H9 (cell line): Measurements from ENCODE around the gene SLC29A1. TPM values are rescaled to one million over a fixed set of nuclear protein-coding genes. Genes with fewer than 3 reads are reported as not detected.

Source experiments
- DNase-seq: peaks from one replicate; pipeline ENCODE4 v3.0.0-alpha.2; 2017
- H2AFZ ChIP-seq: one replicate; pipeline ENCODE4 v1.6.1; 2013; ENCODE audit warnings: mild to moderate bottlenecking, low read length, control low read depth, moderate library complexity
- H2AK5ac ChIP-seq: 2 replicates; pipeline ENCODE4 v1.6.1; 2013; ENCODE audit warnings: low read length, control low read depth, mixed read lengths; ENCODE audit not compliant: insufficient read length
- H2BK120ac ChIP-seq: one replicate; pipeline ENCODE4 v1.6.1; 2013; ENCODE audit warnings: low read depth, mild to moderate bottlenecking, low read length, control low read depth, inconsistent platforms; ENCODE audit not compliant: poor library complexity, severe bottlenecking
- H2BK12ac ChIP-seq: 2 replicates; pipeline ENCODE4 v1.6.1; 2013; ENCODE audit warnings: low read length, control low read depth, mixed read lengths, low read depth; ENCODE audit not compliant: insufficient read length
- H2BK15ac ChIP-seq: 2 replicates; pipeline ENCODE4 v1.6.1; 2013; ENCODE audit warnings: low read depth, low read length, control low read depth
- H2BK20ac ChIP-seq: one replicate; pipeline ENCODE4 v1.6.1; 2013; ENCODE audit warnings: low read depth, mild to moderate bottlenecking, low read length, control low read depth, inconsistent platforms; ENCODE audit not compliant: poor library complexity, severe bottlenecking
- H2BK5ac ChIP-seq: 2 replicates; pipeline ENCODE4 v1.6.1; 2013; ENCODE audit warnings: low read length, control low read depth, mixed read lengths; ENCODE audit not compliant: insufficient read length
- H3K14ac ChIP-seq: 2 replicates; pipeline ENCODE4 v1.6.1; 2013; ENCODE audit warnings: low read length, control low read depth; ENCODE audit not compliant: insufficient read depth
- H3K18ac ChIP-seq: 2 replicates; pipeline ENCODE4 v1.6.1; 2013; ENCODE audit warnings: low read depth, mild to moderate bottlenecking, mixed read lengths, low read length, control low read depth; ENCODE audit not compliant: insufficient read length
- H3K23ac ChIP-seq: 2 replicates; pipeline ENCODE4 v1.6.1; 2013; ENCODE audit warnings: low read length, control low read depth, mixed read lengths, low read depth; ENCODE audit not compliant: insufficient read length
- H3K23me2 ChIP-seq: 2 replicates; pipeline ENCODE4 v1.6.1; 2013; ENCODE audit warnings: low read depth, mild to moderate bottlenecking, mixed read lengths, low read length, control low read depth; ENCODE audit not compliant: insufficient read length, poor library complexity, severe bottlenecking
- H3K27ac ChIP-seq: 2 replicates; pipeline ENCODE4 v1.5.1; 2013; ENCODE audit warnings: low read length, control low read depth, mixed read lengths, low read depth; ENCODE audit not compliant: insufficient read length
- H3K27me3 ChIP-seq: 2 replicates; pipeline ENCODE4 v1.6.1; 2013; ENCODE audit warnings: low read length, control low read depth, inconsistent platforms; ENCODE audit not compliant: insufficient read depth
- H3K4ac ChIP-seq: 2 replicates; pipeline ENCODE4 v1.6.1; 2013; ENCODE audit warnings: low read depth, mild to moderate bottlenecking, control low read depth, inconsistent platforms, low read length, moderate library complexity
- H3K4me1 ChIP-seq: 2 replicates; pipeline ENCODE4 v1.6.1; 2013; ENCODE audit warnings: low read length, control low read depth, inconsistent platforms; ENCODE audit not compliant: insufficient read depth
- H3K4me2 ChIP-seq: 2 replicates; pipeline ENCODE4 v1.6.1; 2013; ENCODE audit warnings: low read length, control low read depth, mixed read lengths; ENCODE audit not compliant: insufficient read length, insufficient read depth
- H3K56ac ChIP-seq: 2 replicates; pipeline ENCODE4 v1.6.1; 2013; ENCODE audit warnings: low read depth, mild to moderate bottlenecking, mixed read lengths, low read length, control low read depth; ENCODE audit not compliant: insufficient read length
- H3K79me1 ChIP-seq: 2 replicates; pipeline ENCODE4 v1.6.1; 2013; ENCODE audit warnings: low read depth, mild to moderate bottlenecking, moderate library complexity, low read length, control low read depth, inconsistent platforms; ENCODE audit not compliant: insufficient read depth, poor library complexity, severe bottlenecking
- H3K79me2 ChIP-seq: 2 replicates; pipeline ENCODE4 v1.6.1; 2013; ENCODE audit warnings: low read length, control low read depth, inconsistent platforms; ENCODE audit not compliant: insufficient read depth
- H3K9ac ChIP-seq: 2 replicates; pipeline ENCODE4 v1.6.1; 2013; ENCODE audit warnings: low read length, control low read depth, mixed read lengths; ENCODE audit not compliant: insufficient read length; ENCODE audit errors: extremely low read depth
- H3K9me3 ChIP-seq: one replicate; pipeline ENCODE4 v1.6.1; 2013; ENCODE audit warnings: low read depth, low read length, inconsistent platforms; ENCODE audit not compliant: control insufficient read depth
- H3T11ph ChIP-seq: one replicate; pipeline ENCODE4 v1.6.1; 2013; ENCODE audit warnings: mild to moderate bottlenecking, low read length, control low read depth, inconsistent platforms
- H4K20me1 ChIP-seq: one replicate; pipeline ENCODE4 v1.6.1; 2013; ENCODE audit not compliant: control insufficient read depth, insufficient read length, insufficient read depth
- H4K5ac ChIP-seq: 2 replicates; pipeline ENCODE4 v1.6.1; 2013; ENCODE audit warnings: low read depth, mild to moderate bottlenecking, mixed read lengths, low read length, control low read depth; ENCODE audit not compliant: insufficient read length
- H4K8ac ChIP-seq: replicated peaks from 2 replicates; pipeline ENCODE4 v1.6.1; 2013; ENCODE audit warnings: low read length, control low read depth, mixed read lengths, low read depth; ENCODE audit not compliant: insufficient read length
- H4K91ac ChIP-seq: 2 replicates; pipeline ENCODE4 v1.6.1; 2013; ENCODE audit warnings: low read depth, mild to moderate bottlenecking, moderate library complexity, mixed read lengths, low read length, control low read depth; ENCODE audit not compliant: insufficient read length
- H3K27ac Mint-ChIP-seq, 3 experiments: 2 replicates in 2 of 3; 3 replicates in 1 of 3; pipeline ENCODE4 v1.8.0; 2020 to 2021; ENCODE audit warnings: mixed read lengths in 3 of 3, mild to moderate bottlenecking in 1 of 3, moderate library complexity in 1 of 3
- H3K27me3 Mint-ChIP-seq: 2 replicates; pipeline ENCODE4 v1.8.0; 2021; ENCODE audit warnings: low read depth, mild to moderate bottlenecking, moderate library complexity, mixed read lengths
- H3K36me3 Mint-ChIP-seq, 3 experiments: 2 replicates in 2 of 3; 3 replicates in 1 of 3; pipeline ENCODE4 v1.8.0; 2020 to 2021; ENCODE audit warnings: low read depth in 3 of 3, mixed read lengths in 3 of 3; ENCODE audit not compliant: insufficient read depth in 1 of 3
- H3K4me1 Mint-ChIP-seq, 2 experiments: 2 replicates each; pipeline ENCODE4 v1.8.0; 2020; ENCODE audit warnings: mixed read lengths in 2 of 2
- H3K4me3 Mint-ChIP-seq, 2 experiments: 2 replicates in 1 of 2; 3 replicates in 1 of 2; pipeline ENCODE4 v1.8.0; 2020 to 2021; ENCODE audit warnings: mild to moderate bottlenecking in 2 of 2, mixed read lengths in 2 of 2, moderate library complexity in 1 of 2
- H3K9me3 Mint-ChIP-seq, 2 experiments: 2 replicates in 1 of 2; 3 replicates in 1 of 2; pipeline ENCODE4 v1.8.0; 2020; ENCODE audit warnings: mild to moderate bottlenecking in 2 of 2, mixed read lengths in 2 of 2, moderate library complexity in 1 of 2
- CTCF ChIP-seq: fragments of 200-600 bp; sonication (generic); conservative IDR thresholded peaks from 3 replicates; pipeline ENCODE4 v1.8.0; 2021; ENCODE audit warnings: antibody characterized with exemption, mild to moderate bottlenecking
- WGBS: extraction: QIAGEN DNeasy Blood & Tissue Kit; methylation state at CpG from one replicate; pipeline ENCODE4 v1.1.7; 2013; ENCODE audit warnings: missing lambda C conversion rate, low lambda C conversion rate, mixed read lengths; ENCODE audit not compliant: insufficient read length; ENCODE audit errors: extremely low coverage; 5-methylcytosine and 5-hydroxymethylcytosine counted together
- total RNA-seq: library from RNA; stranded (reverse); gene quantifications from 2 replicates; pipeline ENCODE4 v1.2.1, GENCODE V29; 2021

Gene SLC29A1
- total RNA-seq, 1 experiment from 2014 or later = 124 TPM

DNA sequence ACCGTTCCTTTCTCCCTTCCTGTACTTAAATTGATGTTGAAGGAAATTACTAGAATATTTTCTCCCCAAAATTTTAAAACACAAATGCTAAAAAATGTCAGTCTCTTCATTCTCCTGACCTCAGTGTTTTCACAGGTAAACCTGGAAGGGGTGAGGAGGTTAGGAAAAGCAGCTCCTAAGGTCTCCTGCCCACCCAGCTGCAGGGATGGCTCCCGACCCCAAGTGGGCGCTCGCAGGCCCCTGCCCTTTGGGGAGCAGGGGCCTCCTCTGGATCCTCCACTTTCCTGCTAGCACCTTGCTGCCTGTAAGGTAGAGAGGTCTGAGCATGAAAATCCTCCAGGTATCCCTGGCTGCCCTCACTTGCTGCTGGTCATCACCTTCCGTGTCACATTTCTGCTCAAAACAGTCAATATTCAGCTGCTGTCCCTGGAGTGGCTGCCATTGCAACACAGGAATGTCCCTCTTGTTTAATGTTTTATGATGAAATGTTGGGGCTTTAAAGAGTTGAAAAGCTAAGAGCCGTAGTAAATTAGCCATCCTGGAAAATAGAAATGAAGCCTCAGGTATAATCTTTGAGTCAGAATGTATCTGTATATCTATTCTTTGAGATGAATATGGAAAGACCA lies 12.6 kb downstream of the SLC29A1 start:
- Histone ChIP-seq H3K79me1 (no peaks in the 10 kb centered on the region), H2BK12ac (no peak overlapping the region), H3K4me1 (no peaks in the 10 kb centered on the region; the same call in 1 of the 2 replicates), H2BK5ac (no peak overlapping the region), H4K8ac (no peak overlapping the region), H3K79me2 (no peaks in the 10 kb centered on the region), H3K23me2 (peaks cover 3% of the 10 kb centered on the region), H3K23ac (no peak overlapping the region), H2AK5ac (no peak overlapping the region), H3K4ac (no peak overlapping the region), H2BK20ac (no peak overlapping the region), H3K9me3 (no peaks in the 10 kb centered on the region), H2BK15ac (no peak overlapping the region), H2AFZ (no peak overlapping the region), H3K27me3 (no peaks in the 10 kb centered on the region), H4K5ac (no peak overlapping the region), H3K56ac (no peak overlapping the region), H3K4me2 (no peak overlapping the region), H4K91ac (no peak overlapping the region), H2BK120ac (no peak overlapping the region), H3T11ph (no peak overlapping the region), H3K9ac (no peak overlapping the region), H4K20me1 (no peaks in the 10 kb centered on the region), H3K14ac (no peak overlapping the region), H3K27ac (no peak overlapping the region), H3K18ac (no peak overlapping the region)
- peak; percentile 48 for TF ChIP-seq CTCF
- no peak for DNase-seq
- 0 out of 7 replicates have a peak overlapping the region, but pooled peaks of 1 of the 3 experiments have one; percentile 6 for H3K27ac Mint-ChIP-seq
- no peaks in the 10 kb centered on the region for H3K9me3 Mint-ChIP-seq
- peaks cover 26 to 45% (median 43%) of the 10 kb centered on the region in 3 experiments; a peak in 6 of 7 replicates for H3K36me3 Mint-ChIP-seq
- no CpG with 5 or more reads among the region's 6 CpGs for WGBS
- peaks cover 11% of the 10 kb centered on the region for H3K27me3 Mint-ChIP-seq
- H3K4me1 Mint-ChIP-seq = peaks cover 35 to 37% of the 10 kb centered on the region in 2 experiments
- no peak overlapping the region; a peak in 1 of 5 replicates for H3K4me3 Mint-ChIP-seq
